ENCODE data around the gene SERPINB2.
A peak's percentile ranks its signal among the peaks of the same experiment; 100 is the strongest.

SERPINB2 gene

DNA sequence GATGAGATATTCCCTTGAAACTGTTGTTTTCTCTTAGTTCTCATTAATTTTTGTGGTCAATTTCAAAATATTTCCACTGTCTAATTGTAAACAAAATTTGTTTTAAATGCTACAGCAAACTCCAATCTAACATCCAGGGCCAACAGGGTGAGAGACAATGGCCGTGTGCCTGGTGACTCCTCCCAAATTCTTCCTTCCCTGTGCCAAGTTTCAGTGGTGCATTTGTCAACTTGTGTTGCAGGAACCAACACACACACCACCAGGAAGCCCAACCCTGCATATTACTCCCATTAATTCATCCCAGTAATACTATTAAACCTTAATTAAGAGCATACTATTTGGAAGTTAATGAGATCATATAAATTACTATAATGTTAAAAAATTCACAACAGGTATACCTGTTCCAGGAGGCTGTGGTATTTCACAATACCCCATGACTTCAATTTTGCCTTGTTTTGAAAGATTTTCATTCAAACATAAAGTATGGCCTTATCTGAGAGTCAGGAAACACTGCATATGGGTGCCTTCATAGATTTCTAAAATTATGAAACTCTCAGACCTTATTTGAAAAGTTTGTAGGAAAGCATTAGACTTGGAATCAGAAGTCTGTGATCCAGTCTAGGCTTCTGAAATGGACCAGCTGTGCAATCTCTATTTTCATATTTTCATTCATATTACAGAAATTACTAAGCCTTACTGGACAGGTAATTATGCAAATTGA is 1.1 kb downstream of the SERPINB2 start:
- TF ChIP-seq ZFX (IDR thresholded peaks at IDR 0.05; ENCODE audit: borderline replicate concordance) (no peak), CTCF (IDR thresholded peaks at IDR 0.05) (no peak)
- H3K27ac ChIP-seq = no peak overlapping the region

GRCh38 chr18:63889626-63890025 is 2.1 kb downstream of the SERPINB2 start:
- H3K27ac ChIP-seq = no peak overlapping the region
- TF ChIP-seq ZFX (IDR thresholded peaks at IDR 0.05; ENCODE audit: borderline replicate concordance) (no peak), CTCF (IDR thresholded peaks at IDR 0.05) (no peak)

- H3K27ac ChIP-seq = no peak overlapping the region
- TF ChIP-seq CTCF (IDR thresholded peaks at IDR 0.05) (no peak), ZFX (IDR thresholded peaks at IDR 0.05; ENCODE audit: borderline replicate concordance) (no peak)
Observed at GRCh38 chr18:63890237-63890949, 2.9 kb downstream of the SERPINB2 start.

DNA sequence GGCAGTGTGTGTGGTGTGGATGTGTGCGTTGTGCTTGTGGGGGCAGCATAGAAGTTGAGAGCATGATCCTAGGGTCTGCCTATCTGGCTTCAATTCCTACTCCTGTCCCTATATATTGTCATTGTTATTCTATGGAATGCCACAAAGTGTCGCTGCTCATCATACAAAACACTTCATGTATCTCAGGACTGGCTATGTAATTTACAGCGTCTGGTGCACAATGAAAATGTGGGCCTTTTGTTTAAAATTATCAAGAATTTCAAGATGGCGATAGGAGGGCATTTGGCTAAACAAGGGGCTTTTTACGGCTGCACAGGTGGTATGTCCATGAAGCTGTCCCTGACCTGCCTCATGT is 3.4 kb downstream of the SERPINB2 start:
- TF ChIP-seq CTCF (IDR thresholded peaks at IDR 0.05) = peak; percentile 65
- no peak for TF ChIP-seq ZFX (IDR thresholded peaks at IDR 0.05; ENCODE audit: borderline replicate concordance)
- H3K27ac ChIP-seq = no peak overlapping the region

GRCh38 chr18:63892566-63892965 is 5.1 kb downstream of the SERPINB2 start:
- no peak overlapping the region for H3K27ac ChIP-seq

GRCh38 chr18:63894106-63894772 is 6.7 kb downstream of the SERPINB2 start:
- no peak for TF ChIP-seq ZFX (IDR thresholded peaks at IDR 0.05; ENCODE audit: borderline replicate concordance)
- TF ChIP-seq CTCF (IDR thresholded peaks at IDR 0.05) = no peak
- no peak overlapping the region for H3K27ac ChIP-seq

More at GRCh38 chr18:63892566-63892965, 5.1 kb downstream of the SERPINB2 start:
- TF ChIP-seq CTCF (IDR thresholded peaks at IDR 0.05) = no peak
- no peak for TF ChIP-seq ZFX (IDR thresholded peaks at IDR 0.05; ENCODE audit: borderline replicate concordance)

- no peak overlapping the region for H3K27ac ChIP-seq
Observed at GRCh38 chr18:63895190-63895589, 7.7 kb downstream of the SERPINB2 start.

More at GRCh38 chr18:63895190-63895589, 7.7 kb downstream of the SERPINB2 start:
- TF ChIP-seq CTCF (IDR thresholded peaks at IDR 0.05) = no peak
- TF ChIP-seq ZFX (IDR thresholded peaks at IDR 0.05; ENCODE audit: borderline replicate concordance) = no peak

All from 22Rv1 (cell line).